HUES48 (cell line): Measurements from ENCODE around the gene DYRK1B.

Experiments
- H3K27ac ChIP-seq: one replicate; pipeline ENCODE4 v1.7.0; 2013; ENCODE audit warnings: low read depth, low read length, inconsistent platforms
- H3K27me3 ChIP-seq: 2 replicates; pipeline ENCODE4 v1.6.1; 2013; ENCODE audit warnings: mild to moderate bottlenecking, low read length; ENCODE audit not compliant: control insufficient read depth, insufficient read depth
- H3K36me3 ChIP-seq: 2 replicates; pipeline ENCODE4 v1.6.1; 2013; ENCODE audit warnings: low read length; ENCODE audit not compliant: control insufficient read depth, insufficient read depth
- H3K4me1 ChIP-seq: 2 replicates; pipeline ENCODE4 v1.6.1; 2013; ENCODE audit warnings: mild to moderate bottlenecking, low read length; ENCODE audit not compliant: control insufficient read depth, insufficient read depth
- H3K4me3 ChIP-seq: 2 replicates; pipeline ENCODE4 v1.5.1; 2013; ENCODE audit warnings: mild to moderate bottlenecking, low read depth, low read length
- H3K9ac ChIP-seq: 2 replicates; pipeline ENCODE4 v1.6.1; 2013; ENCODE audit warnings: mild to moderate bottlenecking, low read depth, low read length, moderate library complexity
- H3K9me3 ChIP-seq: 2 replicates; pipeline ENCODE4 v1.6.1; 2013; ENCODE audit warnings: low read length; ENCODE audit not compliant: control insufficient read depth, insufficient read depth

DYRK1B gene

DNA sequence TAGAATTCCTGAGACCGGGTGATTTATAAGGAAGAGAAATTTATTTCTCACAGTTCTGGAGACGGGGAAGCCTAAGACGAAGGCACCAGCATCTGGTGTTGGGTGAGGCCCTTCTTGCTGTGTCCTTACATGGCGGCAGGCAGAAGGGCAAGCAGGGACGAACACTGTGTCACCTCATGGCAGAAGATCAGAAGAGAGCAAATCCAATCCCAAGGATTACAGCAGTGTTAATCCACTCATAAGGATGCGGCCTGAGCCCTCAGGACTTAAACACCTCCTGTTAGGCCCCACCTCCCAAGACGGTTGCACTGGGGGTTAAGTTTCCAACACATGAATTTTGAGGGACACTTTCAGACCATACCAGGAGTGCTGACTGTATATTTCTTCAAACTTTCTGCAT lies 18.9 kb upstream of the DYRK1B start:
- Histone ChIP-seq H3K27me3 (no peaks in the 10 kb centered on the region), H3K9ac (no peak overlapping the region), H3K4me3 (no peak overlapping the region), H3K9me3 (no peaks in the 10 kb centered on the region), H3K4me1 (no peaks in the 10 kb centered on the region), H3K36me3 (no peaks in the 10 kb centered on the region), H3K27ac (no peak overlapping the region)

DNA sequence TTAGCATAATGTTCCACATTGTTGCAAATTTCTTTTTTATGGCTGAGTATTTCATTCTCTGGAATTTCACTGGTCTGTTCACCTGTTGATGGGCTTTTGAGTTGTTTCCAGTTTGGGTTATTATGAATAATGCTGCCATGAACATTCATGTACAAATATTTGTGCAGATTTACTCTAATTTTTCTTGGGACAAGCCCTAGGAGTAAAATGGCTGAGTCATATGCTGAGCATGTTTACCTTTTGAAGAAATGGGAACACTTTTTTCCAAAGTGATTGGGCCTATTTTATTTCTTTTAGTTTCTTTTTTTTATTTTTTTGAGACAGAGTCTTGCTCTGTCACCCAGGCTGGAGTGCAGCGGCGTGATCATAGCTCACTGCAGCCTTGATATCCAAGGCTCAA lies 16.9 kb upstream of the DYRK1B start:
- Histone ChIP-seq H3K4me3 (no peak overlapping the region), H3K27me3 (no peaks in the 10 kb centered on the region), H3K36me3 (no peaks in the 10 kb centered on the region), H3K4me1 (peaks cover 12% of the 10 kb centered on the region), H3K9ac (no peak overlapping the region), H3K27ac (no peak overlapping the region), H3K9me3 (no peaks in the 10 kb centered on the region)

DNA sequence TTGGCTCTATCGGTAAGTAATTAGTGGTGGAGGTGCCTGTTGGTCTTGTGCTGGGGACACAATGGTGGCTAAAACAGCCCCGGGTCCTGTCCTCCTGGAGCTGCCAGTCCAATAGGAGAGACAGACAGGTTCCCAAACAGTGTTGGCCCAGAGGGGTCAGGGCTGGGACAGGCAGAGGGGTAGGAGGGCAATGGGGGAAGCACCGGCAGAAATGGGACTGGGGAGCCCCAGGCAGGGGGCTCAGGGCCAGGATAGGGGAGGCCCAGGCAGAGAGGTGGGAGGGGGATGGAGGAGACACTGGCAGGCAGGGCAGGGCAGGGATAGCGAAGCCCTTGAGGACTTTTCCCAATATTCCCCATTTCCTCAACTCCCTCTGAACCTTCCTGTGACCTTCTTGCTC lies 14.4 kb upstream of the DYRK1B start:
- Histone ChIP-seq H3K4me3 (no peak overlapping the region), H3K27me3 (no peaks in the 10 kb centered on the region), H3K36me3 (no peaks in the 10 kb centered on the region), H3K9ac (no peak overlapping the region), H3K27ac (no peak overlapping the region), H3K4me1 (peaks cover 23% of the 10 kb centered on the region), H3K9me3 (no peaks in the 10 kb centered on the region)

DNA sequence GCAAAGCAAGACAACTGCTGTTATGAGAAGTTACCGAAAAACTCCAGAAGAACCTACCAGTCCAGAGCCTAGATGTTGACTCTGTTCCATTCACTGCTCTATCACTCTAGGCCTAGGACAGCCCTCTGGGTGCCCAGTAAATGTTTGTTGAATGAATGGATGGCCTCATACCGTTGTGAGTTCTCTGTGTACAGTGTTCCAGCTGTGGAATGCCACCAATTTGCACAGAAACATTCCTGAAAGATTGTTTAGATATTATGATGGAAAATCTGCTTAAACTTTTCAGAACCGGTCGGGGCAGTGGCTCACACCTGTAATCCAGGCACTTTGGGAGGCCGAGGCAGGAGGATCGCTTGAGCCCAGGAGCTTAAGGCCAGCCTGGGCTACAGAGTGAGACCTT lies 13.6 kb upstream of the DYRK1B start:
- Histone ChIP-seq H3K36me3 (no peaks in the 10 kb centered on the region), H3K9ac (no peak overlapping the region), H3K9me3 (no peaks in the 10 kb centered on the region), H3K4me1 (peaks cover 29% of the 10 kb centered on the region), H3K4me3 (no peak overlapping the region), H3K27ac (no peak overlapping the region), H3K27me3 (no peaks in the 10 kb centered on the region)

DNA sequence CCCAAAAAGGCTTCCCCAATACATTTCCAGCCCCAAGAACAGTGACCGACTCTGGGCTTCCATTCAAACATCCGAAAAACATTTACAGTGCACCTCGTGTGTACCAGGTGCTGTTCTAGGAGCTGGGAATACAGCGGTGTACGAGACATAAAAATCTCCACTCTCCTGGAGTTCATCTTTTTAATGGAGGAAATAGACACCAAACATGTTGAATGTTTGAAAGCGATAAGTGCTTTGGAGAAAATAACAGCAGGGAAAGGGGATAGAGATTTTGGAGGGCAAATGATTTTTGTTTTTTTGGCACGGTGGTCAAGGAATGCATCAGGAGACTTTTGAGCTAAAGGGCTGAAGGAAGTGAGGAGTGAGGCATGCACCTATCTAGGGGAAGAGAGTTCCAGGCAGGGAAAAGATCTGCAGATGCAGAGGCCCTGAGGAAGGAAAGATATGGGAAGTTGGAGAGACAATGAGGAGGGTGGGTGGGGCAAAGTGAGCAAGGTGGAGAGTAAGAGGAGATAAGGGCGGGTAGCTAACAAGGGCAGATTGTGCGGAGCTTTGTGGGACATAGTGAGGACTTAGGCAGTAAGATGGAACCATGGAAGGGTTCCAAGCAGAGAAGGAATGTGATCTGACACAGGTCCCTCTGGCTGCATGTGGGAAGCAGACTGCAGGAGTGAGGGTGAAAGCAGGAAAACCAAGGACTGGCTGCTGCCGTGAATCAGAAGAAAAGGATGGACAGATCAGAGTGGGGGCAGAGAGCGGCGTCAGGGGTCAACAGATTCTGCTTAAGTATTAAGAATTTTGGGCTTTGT lies 12.9 kb upstream of the DYRK1B start:
- H3K4me3 ChIP-seq: peak overlapping the region; percentile 99
- peak overlapping the region; percentile 27 for H3K9ac ChIP-seq
- no peaks in the 10 kb centered on the region for H3K27me3 ChIP-seq
- peak overlapping the region; percentile 65 for H3K27ac ChIP-seq
- no peaks in the 10 kb centered on the region for H3K36me3 ChIP-seq
- no peaks in the 10 kb centered on the region for H3K9me3 ChIP-seq
- peaks cover 29% of the 10 kb centered on the region for H3K4me1 ChIP-seq

DNA sequence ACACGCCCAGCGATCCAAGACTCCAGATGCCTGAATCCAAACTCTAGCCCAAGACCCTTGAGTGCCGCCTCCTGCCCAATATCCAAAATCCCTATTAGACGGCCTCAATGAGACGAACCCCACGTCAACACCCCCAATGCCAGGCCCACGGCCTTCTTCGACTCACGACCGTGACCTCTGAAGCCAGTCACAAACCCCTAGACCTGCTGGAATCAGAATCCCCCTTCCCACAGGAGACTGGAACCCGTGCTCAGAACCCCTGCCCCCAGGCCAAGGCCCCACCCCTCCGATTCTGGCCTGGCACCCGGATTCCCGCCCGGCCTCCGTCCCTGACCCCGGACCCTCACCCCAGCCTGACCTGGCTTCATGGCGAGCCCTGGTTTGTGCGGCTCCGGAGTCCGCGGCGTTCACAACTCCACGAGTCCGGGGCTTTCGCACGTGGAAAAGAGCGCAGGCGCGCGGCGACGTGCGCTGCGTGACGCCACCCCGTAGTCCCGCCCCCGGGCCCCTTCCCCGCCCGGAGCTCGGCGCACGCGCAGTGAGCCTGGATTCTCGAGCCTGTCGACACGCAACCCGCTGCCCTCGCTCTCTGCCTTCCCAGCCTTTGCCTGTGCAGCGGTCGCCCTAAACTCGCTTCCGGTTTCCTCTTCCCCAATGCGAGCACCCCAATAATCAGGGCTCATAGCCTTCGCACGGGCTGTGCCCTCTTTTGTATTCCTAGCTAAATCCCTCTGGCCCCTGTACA lies 12.1 kb upstream of the DYRK1B start, which contains the start of gene FBL:
TSS of gene FBL (minus strand) at position 447 of the 745 bp plus-strand sequence. CDS start at position 368, 79 bp downstream.
- Histone ChIP-seq H3K9ac (peak within 1 kb of the TSS; percentile 82), H3K27ac (peak within 1 kb of the TSS; percentile 65), H3K4me1 (peaks cover 29% of the 10 kb centered on the region), H3K9me3 (no peaks in the 10 kb centered on the region), H3K4me3 (peak within 1 kb of the TSS; percentile 99), H3K36me3 (no peaks in the 10 kb centered on the region), H3K27me3 (no peaks in the 10 kb centered on the region)

DNA sequence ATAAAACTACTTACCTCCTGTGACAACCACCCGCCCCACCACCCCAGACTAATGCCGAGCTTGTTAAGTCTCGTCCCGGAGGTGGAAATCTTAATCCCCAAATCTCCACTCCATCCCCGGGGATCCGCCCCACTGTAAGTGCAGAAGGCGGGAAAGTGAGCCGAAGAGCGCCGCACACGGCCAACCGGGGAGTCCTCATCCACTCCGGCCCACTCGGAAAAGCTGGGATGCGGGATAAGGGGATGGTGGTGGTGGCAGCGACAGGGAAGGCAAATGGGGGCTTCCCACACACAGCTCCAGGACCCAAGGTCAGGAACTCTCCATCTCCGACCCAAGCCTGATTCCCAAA lies 11.6 kb upstream of the DYRK1B start:
- Histone ChIP-seq H3K9me3 (no peaks in the 10 kb centered on the region), H3K4me3 (peak overlapping the region; percentile 99), H3K27ac (peak overlapping the region; percentile 65), H3K4me1 (peaks cover 29% of the 10 kb centered on the region), H3K36me3 (peaks cover 3% of the 10 kb centered on the region), H3K9ac (peak overlapping the region; percentile 82), H3K27me3 (no peaks in the 10 kb centered on the region)

DNA sequence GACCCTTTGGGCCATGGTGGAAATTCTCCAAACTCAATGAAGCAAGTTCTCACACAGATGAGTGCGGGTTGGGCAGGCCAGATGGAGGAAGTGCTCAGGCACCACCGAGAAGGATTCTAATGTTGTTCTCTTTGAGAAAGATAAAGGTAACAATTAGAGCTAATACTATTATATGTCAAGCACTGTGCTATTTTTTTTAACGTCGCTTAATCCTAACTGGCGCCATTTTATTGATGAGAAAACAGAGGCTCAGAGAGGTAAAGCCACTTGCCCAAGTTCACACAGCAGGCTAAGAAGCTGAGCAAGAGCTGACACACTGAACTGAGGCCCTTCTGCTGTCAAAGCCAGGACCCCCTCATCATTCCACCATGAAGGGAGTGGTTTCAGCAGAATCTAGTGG lies 11.2 kb upstream of the DYRK1B start:
- Histone ChIP-seq H3K9me3 (no peaks in the 10 kb centered on the region), H3K27me3 (no peaks in the 10 kb centered on the region), H3K27ac (no peak overlapping the region), H3K4me3 (peak overlapping the region; percentile 99), H3K9ac (peak overlapping the region; percentile 82; the same call in 1 of the 2 replicates), H3K36me3 (peaks cover 5% of the 10 kb centered on the region), H3K4me1 (peaks cover 29% of the 10 kb centered on the region)

DNA sequence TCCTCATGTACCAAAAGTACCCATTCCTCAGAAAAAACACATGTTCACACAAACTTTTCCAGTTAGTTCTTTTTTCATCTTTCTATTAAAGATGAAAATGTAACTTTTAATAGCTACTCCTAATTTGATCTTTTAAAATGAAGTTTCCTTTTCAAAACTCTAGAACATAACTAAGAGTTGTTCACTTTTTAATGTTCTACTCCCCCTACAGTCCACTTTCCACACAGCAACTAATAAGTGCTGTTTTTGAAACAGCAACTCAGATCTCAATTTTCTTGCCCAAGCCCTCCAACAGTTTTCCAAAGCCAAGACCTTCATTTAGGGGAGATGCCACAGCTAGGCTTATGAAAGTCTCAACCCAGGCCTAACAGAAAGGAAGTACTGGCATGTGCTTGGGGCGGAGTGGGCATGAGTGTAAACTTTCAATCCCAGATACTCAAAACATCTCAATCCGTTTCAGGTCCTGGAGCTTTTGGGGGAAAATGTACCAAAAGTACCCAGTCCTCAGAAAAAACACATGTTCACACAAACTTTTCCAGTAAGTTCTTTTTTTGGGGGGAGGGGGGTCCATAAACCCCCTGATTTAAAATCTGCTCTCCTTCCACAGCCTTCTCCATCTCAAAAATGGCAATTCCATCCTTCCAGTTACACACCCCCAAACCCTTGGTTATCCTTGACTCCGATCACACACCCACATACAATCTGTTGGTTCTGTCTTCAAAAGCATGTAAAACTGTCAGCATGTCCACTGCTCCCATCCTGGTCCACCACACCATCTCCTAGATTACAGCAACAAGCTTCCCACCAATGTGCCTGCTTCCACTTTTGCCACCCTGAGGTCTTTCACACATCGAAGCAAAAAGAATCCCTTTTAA lies 10.2 kb upstream of the DYRK1B start:
- Histone ChIP-seq H3K27ac (no peak overlapping the region), H3K9ac (no peak overlapping the region), H3K9me3 (no peaks in the 10 kb centered on the region), H3K4me3 (peak overlapping the region; percentile 99), H3K36me3 (peaks cover 15% of the 10 kb centered on the region), H3K27me3 (no peaks in the 10 kb centered on the region), H3K4me1 (peaks cover 29% of the 10 kb centered on the region)

DNA sequence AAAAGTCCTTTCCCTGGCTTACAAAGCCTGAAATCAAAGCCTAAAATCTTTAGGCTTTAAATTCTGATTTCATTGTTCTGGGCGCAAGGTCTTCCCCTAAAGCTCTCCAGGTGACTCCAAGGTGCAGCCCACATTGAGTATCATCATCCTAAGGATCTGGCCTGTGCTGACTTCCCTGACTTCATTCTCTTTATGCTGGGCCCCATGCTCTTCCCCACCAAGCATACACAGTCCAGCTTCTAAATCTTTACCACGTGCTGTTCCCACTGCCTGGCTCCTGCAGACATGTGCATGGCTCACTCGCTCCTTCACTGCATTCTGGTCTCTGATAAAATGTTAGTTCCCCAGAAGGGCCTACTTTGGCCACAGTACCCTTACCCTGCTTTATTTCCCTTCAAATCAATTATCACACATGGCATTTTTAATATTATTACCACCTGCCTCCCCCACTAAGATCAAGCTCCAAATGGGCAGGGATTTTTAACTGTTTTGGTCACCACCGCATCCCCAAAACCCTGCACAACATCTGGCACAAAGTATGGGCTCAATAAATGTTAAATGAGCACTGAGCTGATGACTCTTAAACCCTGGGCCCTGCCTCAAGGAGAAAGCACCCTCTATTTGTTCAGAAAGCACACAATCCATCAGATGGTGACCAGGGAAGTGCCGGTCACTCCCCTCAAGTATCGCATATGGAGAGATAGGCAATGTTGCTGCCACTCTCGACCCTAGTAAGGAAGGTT lies 8.9 kb upstream of the DYRK1B start:
- Histone ChIP-seq H3K4me1 (peaks cover 29% of the 10 kb centered on the region), H3K27ac (no peak overlapping the region), H3K4me3 (no peak overlapping the region), H3K9ac (no peak overlapping the region), H3K9me3 (no peaks in the 10 kb centered on the region), H3K27me3 (no peaks in the 10 kb centered on the region), H3K36me3 (peaks cover 27% of the 10 kb centered on the region)
